Left hindlimb (tissue), 1 donor: ENCODE results near the gene BOK.
A peak's percentile ranks its signal among the peaks of the same experiment; 100 is the strongest.

ENCODE experiments used
- DNase-seq: peaks from one replicate; pipeline ENCODE4 v3.0.0-alpha.2; 2018

The BOK gene

DNA sequence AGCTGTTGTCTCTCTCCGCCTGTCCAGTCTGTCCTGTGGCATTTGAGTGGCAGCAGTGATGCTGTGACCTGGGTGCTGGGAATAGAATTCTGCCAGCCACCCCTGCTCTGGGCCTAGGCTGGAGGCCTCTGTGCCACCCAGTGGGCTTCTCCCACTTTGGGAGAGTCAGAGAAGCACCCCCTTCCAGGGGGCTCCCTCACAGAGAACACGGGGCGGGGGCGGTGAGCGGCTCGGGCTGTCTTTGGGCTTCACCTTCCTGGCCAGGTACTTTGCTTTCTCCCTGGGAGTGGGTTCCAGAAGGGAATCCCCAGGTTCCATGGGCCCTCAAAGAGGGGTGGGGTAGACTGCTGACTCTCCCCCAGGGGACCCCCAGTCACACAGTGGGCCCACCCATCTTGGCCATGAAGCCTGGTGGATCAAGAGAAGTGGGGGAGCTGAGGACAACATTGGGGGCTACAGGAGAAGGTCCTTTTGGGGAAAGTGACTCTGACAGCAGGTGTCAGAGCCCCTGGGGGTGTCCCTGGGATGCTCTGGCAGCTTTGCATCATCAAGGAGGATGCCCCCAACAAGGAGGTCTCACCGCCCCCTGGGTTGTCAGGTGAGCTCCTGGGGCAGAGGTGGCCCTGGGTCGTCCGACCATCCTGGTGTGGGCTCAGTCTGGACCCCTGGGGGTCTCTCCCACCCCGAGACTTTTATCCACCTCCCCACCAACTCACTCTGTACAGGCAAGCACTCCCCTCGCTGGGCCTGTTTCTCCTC, 18.8 kb upstream of the BOK start:
- no peak for DNase-seq

DNA sequence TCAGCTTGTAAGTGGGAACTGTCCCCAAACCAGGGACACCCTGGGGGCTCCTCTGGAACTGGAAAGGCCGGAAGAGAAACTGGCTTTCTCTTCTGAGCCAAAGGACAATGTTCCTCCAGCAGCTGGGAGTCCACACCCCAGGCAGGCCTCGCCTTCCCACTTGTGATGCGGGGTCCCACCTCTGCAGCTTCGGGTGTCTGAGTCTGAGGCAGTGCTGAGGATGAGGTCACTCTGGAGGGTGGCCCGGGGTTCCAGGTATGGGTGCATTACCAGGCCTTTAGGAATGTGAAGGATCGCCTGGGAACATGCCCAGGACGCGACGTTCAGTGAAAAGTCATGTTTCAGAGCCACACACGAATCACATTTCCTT, 18.2 kb upstream of the BOK start:
- DNase-seq, result peak; percentile 32

DNA sequence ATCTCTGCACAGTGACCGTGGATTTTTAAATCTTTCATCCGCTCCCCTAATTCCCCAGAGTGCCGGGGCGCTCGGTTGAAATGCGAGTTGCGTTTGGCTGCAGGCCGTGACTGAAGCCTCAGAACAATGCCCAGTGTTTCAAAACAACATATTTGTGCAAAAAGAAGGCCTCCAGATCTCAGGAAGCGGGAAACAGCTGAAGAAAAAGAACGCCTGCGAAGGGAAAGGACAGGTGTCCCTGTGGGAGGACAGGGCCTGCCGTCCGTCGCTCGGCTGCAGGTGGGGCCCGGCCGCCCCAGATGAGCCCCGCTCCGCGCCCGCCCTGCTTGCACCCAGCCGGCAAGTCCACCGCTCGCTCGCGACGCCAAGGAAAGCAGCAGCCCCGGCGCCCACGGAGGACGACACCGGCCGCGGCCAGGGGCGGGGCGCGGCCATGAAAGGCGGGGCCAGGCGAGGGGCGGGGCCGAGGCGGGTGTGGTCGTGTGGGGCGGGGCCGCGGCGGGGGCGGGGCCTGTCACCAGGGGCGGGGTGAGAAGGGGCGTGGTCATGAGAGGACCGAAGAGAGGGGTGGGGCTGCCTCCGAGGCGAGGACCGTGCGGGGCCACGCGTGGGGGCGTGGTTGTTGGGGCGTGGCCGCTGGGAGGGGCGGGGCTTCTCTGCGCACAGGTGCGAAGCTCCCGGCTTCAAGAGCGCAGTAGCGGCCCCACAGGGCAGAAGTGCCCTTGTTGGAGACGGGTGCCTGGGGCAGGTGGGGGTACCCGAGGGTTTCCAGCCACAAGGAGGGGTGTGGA, 17.6 kb upstream of the BOK start:
- DNase-seq, result peak; percentile 63

DNA sequence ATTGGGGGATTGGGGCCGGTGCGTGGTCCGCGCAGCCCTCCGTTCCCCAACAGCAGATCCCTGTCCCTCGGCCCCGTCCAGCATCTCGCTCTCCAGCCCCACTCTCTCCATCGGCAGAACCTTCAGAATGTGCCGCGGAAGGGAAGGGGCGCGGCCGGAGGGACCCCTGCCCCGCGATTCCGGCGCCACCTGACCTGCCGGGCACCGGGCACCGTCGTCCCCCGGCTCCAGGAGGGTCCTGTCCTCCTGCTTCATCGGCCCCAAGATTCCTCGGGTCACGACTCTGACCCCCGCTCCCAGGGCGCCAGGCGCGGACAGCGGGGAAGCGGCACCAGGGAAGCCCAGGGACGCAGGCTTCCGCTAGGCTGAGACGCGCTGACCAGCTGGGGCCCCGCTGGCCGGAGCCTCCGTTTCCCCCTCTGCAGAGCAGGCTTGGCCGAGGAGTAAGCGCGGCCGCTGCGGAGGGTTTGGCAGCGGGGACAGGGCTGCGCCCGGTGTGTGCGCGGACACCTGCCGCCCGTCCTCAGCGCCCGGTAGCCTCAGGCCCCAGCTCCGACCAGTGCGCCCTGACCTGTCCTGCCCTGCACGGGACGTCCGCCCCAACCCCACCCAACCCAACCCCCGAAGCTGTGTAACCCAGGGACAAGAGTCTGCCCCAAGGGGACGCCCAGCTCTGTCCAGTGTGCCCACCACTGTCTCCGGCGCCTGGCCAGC, 16.8 kb upstream of the BOK start:
- DNase-seq, result no peak

DNA sequence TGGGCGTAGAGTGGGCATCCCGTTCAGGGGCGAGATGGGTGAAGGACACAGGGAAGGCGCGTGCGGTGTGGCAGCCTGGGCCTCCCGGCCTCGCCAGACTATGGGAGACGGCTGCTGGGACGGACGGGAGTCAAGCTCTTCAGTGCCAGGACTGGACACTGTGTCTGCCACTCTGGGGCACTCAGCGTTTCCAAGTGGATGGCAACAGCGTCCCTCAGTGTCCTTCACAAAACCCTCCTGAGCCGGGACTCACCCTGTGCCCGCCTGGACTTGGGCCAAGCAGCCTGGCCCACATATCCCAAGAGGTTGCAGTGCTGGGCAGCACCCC, 16.3 kb upstream of the BOK start:
- DNase-seq, result no peak

DNA sequence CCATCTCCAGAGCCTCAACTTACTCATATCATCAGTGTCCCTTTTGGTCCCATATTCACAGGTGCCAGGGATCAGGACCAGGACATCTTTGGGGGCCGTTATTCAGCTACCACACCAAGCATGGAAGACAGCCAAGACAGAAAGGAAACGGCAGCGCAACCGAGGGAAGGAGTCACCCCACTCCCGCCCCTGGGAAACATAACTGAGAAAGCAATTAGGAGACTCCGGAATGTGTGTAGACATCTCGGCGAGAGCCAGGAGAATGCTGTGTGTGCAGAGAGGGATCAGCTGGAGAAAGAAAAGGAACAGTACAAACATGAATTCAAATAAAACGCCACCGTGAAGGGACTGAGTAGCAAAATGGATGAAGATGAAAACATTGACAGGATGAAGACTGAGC, 13.4 kb upstream of the BOK start:
- no peak for DNase-seq

DNA sequence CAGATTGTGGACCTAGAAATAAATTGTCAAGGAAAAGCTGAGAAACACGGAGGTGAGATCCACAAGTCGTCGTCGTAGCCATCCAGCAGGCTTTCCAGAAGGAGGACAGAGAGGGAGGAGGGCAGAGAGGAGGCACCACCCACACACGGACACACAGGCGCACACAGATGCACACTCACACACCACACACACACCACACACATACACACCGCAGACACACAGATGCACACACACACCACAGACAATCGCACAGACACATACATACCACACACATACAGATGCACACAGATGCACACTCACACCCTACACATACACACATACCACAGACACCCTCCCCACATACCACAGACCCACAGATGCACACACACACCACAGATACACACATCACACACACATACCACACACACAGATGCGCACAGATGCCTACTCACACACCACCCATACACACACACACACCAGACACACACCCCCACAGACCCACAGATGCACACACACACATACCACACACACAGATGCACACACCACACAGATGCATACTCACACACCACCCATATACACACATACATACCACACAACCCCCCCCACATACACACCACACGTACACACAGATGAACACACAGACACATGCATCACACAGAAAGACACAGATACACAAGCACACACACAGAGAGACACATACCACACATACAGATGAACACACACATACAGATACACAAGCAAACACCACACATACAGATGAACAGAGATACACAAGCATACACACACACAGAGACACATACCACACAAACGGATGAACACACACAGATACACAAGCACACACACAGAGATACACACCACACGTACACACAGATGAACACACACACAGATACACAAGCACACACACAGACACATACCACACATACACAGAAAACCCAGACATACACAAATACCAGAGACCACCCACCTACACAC, 12.7 kb upstream of the BOK start:
- DNase-seq, result no peak

DNA sequence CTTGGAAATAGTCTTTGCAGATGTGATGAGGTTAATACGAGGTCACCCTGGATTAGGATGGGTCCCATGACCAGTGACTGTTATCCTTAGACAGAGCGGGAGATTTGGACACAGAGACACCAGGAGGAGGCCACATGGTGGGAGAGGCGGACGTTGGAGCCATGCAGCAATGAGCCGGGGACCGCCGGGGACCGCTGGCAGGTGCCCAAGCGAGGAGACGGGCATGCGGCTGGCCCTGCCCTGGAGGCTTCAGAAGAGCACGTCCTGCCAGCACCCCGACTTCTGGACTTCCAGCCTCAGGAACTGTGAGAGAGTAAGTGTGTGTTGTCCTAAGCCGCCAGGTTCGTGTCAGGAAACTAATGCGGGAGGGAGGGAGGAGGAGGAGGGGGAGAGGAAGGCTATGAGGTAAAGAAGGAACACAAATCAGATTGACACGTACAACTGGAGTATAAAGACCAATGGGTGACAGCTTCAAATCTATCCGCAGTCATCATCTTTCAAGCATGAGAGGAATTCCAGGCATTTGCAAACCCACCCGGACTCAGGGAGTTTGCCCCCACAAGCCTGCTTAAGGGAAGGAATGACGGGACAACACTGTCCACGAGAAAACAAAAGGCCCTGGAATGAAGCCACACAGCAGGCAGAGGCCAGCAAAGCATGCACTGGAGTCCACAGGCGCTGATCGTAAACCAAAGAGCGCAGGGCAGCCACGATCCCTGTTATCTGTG, 11.6 kb upstream of the BOK start:
- peak; percentile 70 for DNase-seq

DNA sequence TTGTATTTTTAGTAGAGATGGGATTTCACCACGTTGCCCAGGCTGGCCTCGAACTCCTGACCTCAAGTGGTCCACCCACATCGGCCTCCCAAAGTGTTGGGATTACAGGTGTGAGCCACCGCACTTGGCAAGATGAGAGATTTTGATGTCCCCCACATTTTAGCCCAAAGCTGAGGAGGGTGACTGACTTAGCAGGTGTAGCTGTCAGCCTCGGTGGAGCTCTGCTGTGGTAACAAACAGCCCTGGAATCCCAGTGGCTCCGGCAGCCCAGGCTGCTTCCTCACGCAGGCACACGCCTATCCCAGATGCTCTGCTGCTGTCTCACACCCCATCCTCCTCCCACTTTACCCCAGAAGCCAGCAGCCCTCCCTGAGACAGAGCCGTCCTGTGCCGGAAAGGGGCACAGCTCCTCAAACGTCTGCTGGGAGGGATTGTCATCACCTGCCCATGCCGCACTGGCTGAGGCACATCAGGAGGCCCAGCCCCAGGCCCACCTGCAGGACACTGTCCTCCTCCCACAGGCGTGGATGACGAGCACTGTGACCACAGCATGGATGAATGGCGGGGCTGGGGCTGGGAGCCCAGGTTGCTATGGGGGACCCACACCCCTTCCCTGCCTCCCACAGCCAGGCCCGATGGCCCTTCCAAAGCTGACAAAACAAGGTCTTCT, 10.6 kb upstream of the BOK start:
- no peak for DNase-seq

DNA sequence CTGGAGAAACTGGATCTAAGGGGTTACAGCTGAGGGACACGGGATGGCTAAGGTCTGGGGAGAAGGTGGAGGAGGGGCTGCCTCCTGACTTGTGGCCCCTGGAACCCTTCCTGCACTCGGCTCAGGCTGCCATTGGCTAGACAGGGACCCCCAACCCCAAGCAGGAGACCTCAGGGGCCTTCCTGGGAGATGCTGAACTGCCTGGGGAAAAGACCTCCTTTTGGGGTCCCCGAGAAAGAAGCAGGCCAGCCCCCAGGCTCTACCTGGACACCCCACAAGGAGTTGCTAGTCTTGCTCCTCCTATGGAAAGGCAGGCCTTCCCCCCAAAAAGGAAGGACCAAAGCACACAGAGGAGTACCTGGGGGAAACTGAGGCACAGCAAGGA, 10.1 kb upstream of the BOK start:
- no peak for DNase-seq

DNA sequence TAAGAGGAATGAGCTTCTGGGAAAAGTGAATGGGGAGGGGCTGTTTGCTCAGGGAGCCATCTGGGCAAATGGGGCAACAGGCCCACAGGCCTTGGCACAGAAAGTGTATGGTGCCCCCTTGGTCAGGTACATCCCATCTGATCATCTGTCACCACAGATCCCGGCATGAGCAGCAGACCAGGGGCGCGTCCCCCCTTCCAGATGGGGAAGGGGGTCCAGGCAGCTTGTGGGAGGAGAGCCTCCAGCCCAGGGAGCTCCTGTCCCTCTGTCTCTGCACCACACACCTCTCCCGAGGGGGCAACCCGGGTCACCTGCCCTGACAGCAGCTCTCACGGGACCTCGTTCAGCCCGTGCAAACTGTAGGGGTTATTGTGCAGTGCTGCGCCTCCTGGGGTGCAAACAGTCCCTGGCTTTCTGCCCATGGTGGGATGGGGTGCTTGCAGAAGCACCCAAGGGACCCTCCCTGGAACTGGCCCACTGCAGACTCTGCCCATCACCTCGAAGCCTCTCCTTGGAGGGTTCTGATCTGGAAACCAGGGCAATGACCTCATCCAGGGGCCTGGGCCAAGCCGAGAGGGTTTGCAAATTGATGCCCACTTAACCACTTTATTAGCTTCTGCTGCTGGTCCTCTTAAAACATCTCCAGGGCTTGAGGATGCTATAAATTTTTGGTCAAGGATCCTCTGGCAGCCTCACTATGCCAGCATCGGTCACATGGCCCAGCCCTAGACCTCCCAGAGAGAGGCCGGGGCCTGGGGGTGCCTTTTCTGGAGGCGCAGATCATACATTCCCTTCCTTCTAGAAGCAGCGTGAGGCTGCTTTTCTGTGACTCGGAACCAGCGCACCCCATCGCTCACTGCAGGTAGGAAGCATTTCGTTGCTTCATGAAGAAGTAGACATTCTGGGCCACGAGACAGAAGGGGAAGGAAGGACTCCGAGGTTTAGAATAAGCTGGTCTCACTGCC, 7.6 kb upstream of the BOK start:
- peak; percentile 29 for DNase-seq

DNA sequence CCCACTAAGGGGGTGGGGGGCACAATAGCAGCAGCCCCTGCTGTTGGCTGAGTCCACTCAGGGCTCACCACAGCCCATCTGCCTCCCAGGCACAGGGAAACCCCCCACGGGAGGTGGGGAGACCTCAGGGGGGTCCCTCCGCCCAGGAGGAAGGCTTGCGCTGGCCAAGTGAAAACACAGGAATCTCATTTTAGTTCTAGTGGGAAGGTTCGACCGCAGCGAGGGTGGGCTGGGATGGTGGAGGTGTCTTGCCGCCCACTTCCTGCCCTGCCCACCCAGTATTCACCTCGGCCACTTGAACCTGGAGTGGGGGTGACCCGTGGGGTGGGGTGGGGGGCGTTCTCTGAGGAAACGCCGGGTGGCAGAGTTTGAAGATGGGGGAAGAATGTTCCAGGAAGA, 6.9 kb upstream of the BOK start:
- DNase-seq, result peak; percentile 28

DNA sequence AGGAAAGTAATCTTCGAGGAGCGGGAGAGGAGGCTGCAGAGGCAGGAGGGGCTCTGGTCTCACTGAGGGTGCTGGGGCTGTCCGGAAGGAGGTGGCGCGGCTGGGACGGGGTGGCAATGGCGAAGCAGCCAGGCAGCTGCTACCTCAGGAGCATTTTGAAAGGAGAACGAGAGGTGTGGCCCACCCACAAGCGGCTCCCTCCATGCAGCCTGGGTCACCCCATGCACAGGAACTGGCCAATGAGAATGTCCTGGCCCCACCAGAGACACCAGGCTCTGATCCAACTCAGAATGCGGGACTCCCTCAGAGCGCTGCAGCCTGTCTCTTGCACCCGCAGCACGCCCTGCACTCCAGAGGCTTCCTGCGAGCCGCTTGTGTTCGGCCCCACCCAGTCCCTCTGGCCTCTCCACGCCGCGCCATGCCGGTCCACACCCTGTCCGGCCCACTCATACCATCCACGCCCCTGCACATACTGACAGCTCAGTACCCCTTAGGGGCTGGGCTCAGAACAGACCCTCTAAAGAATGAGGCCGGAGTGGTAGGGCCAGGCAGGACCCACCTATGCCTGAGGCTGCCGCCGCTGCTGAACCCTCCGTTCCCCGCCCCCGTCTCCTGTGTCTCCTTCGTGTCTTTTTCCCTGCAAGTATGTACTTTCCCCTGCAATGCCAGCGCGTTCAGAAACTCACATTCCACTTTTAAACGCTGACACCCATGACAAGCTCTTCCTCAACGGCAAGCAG, 6.4 kb upstream of the BOK start:
- DNase-seq, result peak; percentile 20

DNA sequence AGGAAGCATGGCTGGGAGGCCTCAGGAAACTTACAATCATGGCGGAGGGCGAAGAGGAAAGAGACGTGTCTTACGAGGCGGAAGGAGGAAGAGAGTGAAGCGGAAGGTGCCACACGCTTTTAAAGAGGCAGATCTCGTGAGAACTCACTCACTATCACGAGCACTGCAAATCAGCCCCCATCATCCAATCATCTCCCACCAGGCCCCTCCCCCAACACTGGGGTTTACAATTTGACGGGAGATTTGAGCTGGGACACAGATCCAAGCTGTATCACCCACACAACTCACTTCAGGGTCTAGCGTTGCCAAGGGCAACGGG, 5.1 kb upstream of the BOK start:
- DNase-seq, result no peak

DNA sequence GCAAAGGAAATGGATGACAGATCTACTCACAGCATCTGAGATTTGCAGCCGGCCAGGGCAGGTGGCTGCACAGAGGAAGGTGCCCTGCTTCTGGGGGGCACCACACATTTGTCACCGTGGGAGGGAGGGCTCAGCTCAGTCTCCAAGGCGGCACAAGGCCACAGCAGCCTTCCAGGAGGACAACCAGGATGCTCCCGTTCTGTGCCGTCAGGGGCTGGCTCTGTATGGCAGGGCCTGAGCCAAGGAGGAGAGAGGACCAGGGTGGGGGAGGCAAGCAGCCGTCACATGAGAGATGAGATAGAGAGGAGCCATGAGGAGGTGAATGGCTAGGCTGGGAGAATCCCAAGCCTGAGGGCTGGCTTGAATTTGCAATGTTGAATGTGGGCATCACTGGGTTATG, 4.6 kb upstream of the BOK start:
- peak; percentile 18 for DNase-seq

DNA sequence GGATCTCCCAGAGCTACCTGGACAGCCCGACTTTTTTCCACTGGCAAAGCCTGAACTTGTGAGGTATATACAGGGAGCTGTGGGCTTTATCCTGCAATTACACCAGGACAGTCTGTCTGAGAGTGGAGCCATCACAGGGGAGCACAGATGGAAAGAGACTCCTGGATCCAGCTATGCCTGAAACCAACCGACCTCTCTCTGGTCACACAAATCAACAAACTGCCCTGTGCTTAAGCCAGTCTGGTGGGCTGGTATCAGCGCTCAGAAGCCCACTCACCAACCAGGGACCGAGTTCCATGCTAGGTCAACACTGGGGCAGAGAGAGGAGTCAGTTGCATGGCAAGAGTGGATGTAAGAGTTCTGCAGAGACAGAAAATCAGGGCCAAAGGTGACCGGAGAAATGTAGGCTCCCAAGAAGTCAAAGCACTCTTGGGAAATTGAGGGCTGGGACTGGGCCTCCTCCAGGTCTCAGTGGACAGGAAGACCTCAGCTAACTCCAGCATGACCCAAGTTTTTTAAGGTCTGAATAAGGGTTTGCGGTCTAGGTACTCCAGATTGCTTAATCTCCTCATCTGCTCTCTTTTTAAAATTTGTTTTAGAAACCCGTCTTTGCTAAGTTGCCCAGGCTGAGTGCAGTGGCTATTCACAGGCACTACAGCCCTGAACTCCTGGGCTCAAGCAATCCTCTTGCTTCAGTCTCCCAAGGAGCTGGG, 3.8 kb upstream of the BOK start:
- no peak for DNase-seq

DNA sequence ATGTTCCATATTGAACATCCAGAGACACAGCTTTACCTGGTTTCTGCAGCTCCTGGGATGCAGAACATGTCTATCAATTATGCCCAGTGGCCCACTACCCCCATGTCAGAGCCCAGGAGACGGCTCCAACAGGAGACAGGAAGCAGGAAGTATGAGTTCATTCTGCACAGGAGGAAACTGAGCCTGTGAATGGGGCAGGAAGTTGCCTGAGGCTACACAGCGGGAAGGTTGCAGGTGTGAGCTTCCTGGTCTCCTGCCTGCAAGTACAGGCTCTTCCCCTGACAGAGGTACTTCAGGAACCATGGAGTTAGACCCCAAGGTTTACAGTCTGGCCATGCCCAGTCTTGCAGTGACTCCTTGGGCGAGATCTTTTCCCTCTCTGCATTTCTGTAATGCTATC, 2.8 kb upstream of the BOK start:
- DNase-seq, result peak; percentile 19

DNA sequence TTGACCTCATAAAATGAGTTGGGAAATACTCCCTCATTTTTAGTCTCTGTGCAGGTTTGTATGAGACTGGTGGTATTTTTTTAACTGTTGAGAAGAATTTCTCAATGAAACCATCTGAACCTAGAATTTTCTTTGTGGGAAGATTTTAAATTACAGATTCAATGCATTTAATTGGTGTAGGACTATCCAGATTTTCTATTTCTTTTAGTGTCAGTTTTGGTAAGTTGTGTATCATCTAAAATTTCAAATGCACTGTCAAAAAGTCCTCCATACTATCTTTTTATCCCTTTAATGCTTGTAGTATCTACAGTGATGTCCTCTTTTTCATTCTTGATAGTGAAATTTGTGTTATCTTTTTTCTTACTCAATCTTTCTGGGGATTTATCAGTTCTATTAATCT, 1.8 kb upstream of the BOK start:
- no peak for DNase-seq
